ENCODE measurements around the gene DST. TPM values are rescaled to one million over a fixed set of nuclear protein-coding genes. Genes with fewer than 3 reads are reported as not detected.

The DST gene
- total and polyA plus RNA-seq, 2 of the 8 experiments (the other 6 are each of a cell fraction or from before 2014, with no cell fraction given): 49.4 to 116 TPM

- no peak overlapping the region for H2BK20ac ChIP-seq (ENCODE audit: low read length)
- FAIRE-seq: no peak
- no peak overlapping the region for H2BK120ac ChIP-seq (replicated peaks; ENCODE audit: low read depth, low read length)
- H2AFZ ChIP-seq (ENCODE audit: low read length): no peak overlapping the region
- DNase-seq (ENCODE audit: low read depth in 1 of 2, low spot score in 2 of 2): no peak
- H3K79me2 ChIP-seq (ENCODE audit: control insufficient read depth in 1 of 2, insufficient read depth in 2 of 2, low read length in 2 of 2): no peaks in the 10 kb centered on the region; a peak in 1 of 4 replicates
- H3K14ac ChIP-seq (ENCODE audit: insufficient read length): no peak overlapping the region
- H3K27ac ChIP-seq (ENCODE audit: low read depth, low read length): no peak overlapping the region
- WGBS, 2 experiments (ENCODE audit: extremely low coverage in 1 of 2, insufficient coverage in 1 of 2, insufficient read length in 1 of 2, insufficient replicate concordance in 2 of 2, low coverage in 1 of 2, low lambda C conversion rate in 2 of 2, missing lambda C conversion rate in 1 of 2): 91% methylated on average over 8 of the region's 12 CpGs; no CpG with 5 or more reads in 1 of the 2 experiments
- H3K9ac ChIP-seq (replicated peaks in 1 of 4; ENCODE audit: extremely low read depth in 1 of 4, low read depth in 3 of 4, low read length in 3 of 4): no peak overlapping the region
- H4K20me1 ChIP-seq (replicated peaks in 1 of 2; ENCODE audit: control insufficient read depth in 1 of 2, insufficient read depth in 2 of 2, low read length in 2 of 2): no peaks in the 10 kb centered on the region
- no peak overlapping the region for H3K23ac ChIP-seq (ENCODE audit: insufficient read length)
- ChIA-PET CTCF (ENCODE audit: partially characterized antibody) (interaction anchor here (0.6 to 1.0 kb wide), 3 partner anchors 22 to 197 kb away, joined by 3 to 4 read pairs (median 4); no protein-coding TSS in a partner anchor), POLR2A (ENCODE audit: partially characterized antibody) (no interaction called here)
- H3K9me3 ChIP-seq (ENCODE audit: insufficient read depth in 2 of 2, low read depth in 1 of 2, low read length in 1 of 2): no peaks in the 10 kb centered on the region
- H3K4me2 ChIP-seq (ENCODE audit: insufficient read depth in 1 of 2, low read depth in 2 of 2, low read length in 2 of 2): no peak overlapping the region
- peaks cover 0 to 27% (median 13%) of the 10 kb centered on the region in 4 experiments; a peak in 4 of 8 replicates for H3K36me3 ChIP-seq (ENCODE audit: control insufficient read depth in 2 of 4, insufficient read depth in 4 of 4, low read length in 3 of 4)
- H2BK5ac ChIP-seq (ENCODE audit: low read depth, low read length): no peak overlapping the region
- no peak overlapping the region for H3K4ac ChIP-seq (replicated peaks; ENCODE audit: insufficient read length, low read depth, low read length)
- no peak overlapping the region for H2BK15ac ChIP-seq (ENCODE audit: low read length)
- H2BK12ac ChIP-seq (ENCODE audit: low read depth, low read length): no peak overlapping the region
- no peak overlapping the region for H4K91ac ChIP-seq (replicated peaks; ENCODE audit: insufficient read length, low read length)
- no peaks in the 10 kb centered on the region for H3K27me3 ChIP-seq (replicated peaks in 1 of 4; ENCODE audit: control insufficient read depth in 3 of 4, extremely low read depth in 1 of 4, insufficient read depth in 3 of 4, low read length in 3 of 4)
- H3K4me1 ChIP-seq (replicated peaks in 1 of 4; ENCODE audit: control insufficient read depth in 3 of 4, insufficient read depth in 4 of 4, low read length in 3 of 4): 0 out of 7 replicates have a peak, but pooled peaks cover 0 to 3% (median 0%) of the 10 kb centered on the region in 4 experiments
- H3K56ac ChIP-seq (replicated peaks; ENCODE audit: insufficient read length, low read depth, low read length): no peak overlapping the region
- no peaks in the 10 kb centered on the region for H3K23me2 ChIP-seq (ENCODE audit: low read depth, low read length)
- no peak overlapping the region for H3K4me3 ChIP-seq (ENCODE audit: extremely low read depth in 1 of 4, insufficient read depth in 2 of 4, low read depth in 3 of 4, low read length in 4 of 4)
- no peak overlapping the region for H3K18ac ChIP-seq (ENCODE audit: extremely low read depth, low read length)
- no peak overlapping the region for H4K8ac ChIP-seq (ENCODE audit: extremely low read depth, insufficient read depth, low read length)
- H3K79me1 ChIP-seq (ENCODE audit: low read depth, low read length): no peaks in the 10 kb centered on the region
- H4K5ac ChIP-seq (ENCODE audit: insufficient read length, low read depth, low read length): no peak overlapping the region
- H2AK5ac ChIP-seq (ENCODE audit: low read depth, low read length): no peak overlapping the region
- TF ChIP-seq SRF (IDR thresholded peaks at IDR 0.05; ENCODE audit: low read depth, low read length) (no peak), SIN3A (conservative IDR thresholded peaks at IDR 0.05 in 1 of 2, IDR thresholded peaks at IDR 0.05 in 1 of 2; ENCODE audit: low read depth in 1 of 2, low read length in 2 of 2) (no peak), EGR1 (IDR thresholded peaks at IDR 0.05; ENCODE audit: borderline replicate concordance, low read depth, low read length) (no peak), KDM5A (IDR thresholded peaks at IDR 0.05; ENCODE audit: low read length) (no peak), HDAC2 (IDR thresholded peaks at IDR 0.05; ENCODE audit: borderline replicate concordance in 1 of 2, low read depth in 2 of 2, low read length in 2 of 2) (no peak), CBX5 (IDR thresholded peaks at IDR 0.05; ENCODE audit: low read depth, low read length) (no peak), GABPA (IDR thresholded peaks at IDR 0.05; ENCODE audit: borderline replicate concordance, insufficient read depth, low read length) (no peak), CHD1 (IDR thresholded peaks at IDR 0.05; ENCODE audit: low read depth, low read length) (no peak), SP1 (IDR thresholded peaks at IDR 0.05; ENCODE audit: low read depth, low read length) (no peak), POLR2A (IDR thresholded peaks at IDR 0.05; ENCODE audit: control extremely low read depth in 1 of 2, low read depth in 2 of 2, low read length in 2 of 2) (no peak), HDAC6 (IDR thresholded peaks at IDR 0.05; ENCODE audit: low read depth, low read length) (no peak)
- TF ChIP-seq, protein P1, sequence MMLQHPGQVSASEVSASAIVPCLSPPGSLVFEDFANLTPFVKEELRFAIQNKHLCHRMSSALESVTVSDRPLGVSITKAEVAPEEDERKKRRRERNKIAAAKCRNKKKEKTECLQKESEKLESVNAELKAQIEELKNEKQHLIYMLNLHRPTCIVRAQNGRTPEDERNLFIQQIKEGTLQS (IDR thresholded peaks at IDR 0.05; ENCODE audit: insufficient read depth, low read depth, low read length): no peak
- TF ChIP-seq, protein P2, sequence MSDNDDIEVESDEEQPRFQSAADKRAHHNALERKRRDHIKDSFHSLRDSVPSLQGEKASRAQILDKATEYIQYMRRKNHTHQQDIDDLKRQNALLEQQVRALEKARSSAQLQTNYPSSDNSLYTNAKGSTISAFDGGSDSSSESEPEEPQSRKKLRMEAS (IDR thresholded peaks at IDR 0.05): no peak
Measured at GRCh38 chr6:56647172-56647762, 4.6 kb upstream of the DST start.
